Naive B cell (primary cell): ENCODE data around the gene RNU1-4. TPM values are rescaled to one million over a fixed set of nuclear protein-coding genes. Genes with fewer than 3 reads are reported as not detected.
A peak's percentile ranks its signal among the peaks of the same experiment; 100 is the strongest.
"Not testable (repeated sequence)": the region's sequence is repeated elsewhere in the genome, so short reads cannot be mapped to it uniquely, and the experiment has no call there.

Source experiments
- ATAC-seq, 2 donors: fragments of 150-1000 bp; cut with Tn5 transposase; 2 replicates each; pipeline ENCODE4 v1.10.0; 2021; ENCODE audit warnings: low read depth in 2 of 2, mild to moderate bottlenecking in 2 of 2, moderate library complexity in 2 of 2
- DNase-seq: peaks from one replicate; pipeline ENCODE4 v3.0.0; 2022
- H3K27ac Mint-ChIP-seq, 6 donors: one replicate each; pipeline ENCODE4 v1.8.0; 2020 to 2022; ENCODE audit warnings: mild to moderate bottlenecking in 6 of 6, mixed read lengths in 6 of 6, moderate library complexity in 5 of 6, inconsistent platforms in 2 of 6
- H3K27me3 Mint-ChIP-seq, 3 donors: one replicate each; pipeline ENCODE4 v1.8.0; 2021 to 2022; ENCODE audit warnings: mixed read lengths in 3 of 3, mild to moderate bottlenecking in 1 of 3
- H3K36me3 Mint-ChIP-seq, 2 donors: one replicate each; pipeline ENCODE4 v1.8.0; 2020 to 2022; ENCODE audit warnings: mixed read lengths in 2 of 2, inconsistent platforms in 1 of 2, mild to moderate bottlenecking in 1 of 2
- H3K4me1 Mint-ChIP-seq, 3 donors: one replicate each; pipeline ENCODE4 v1.8.0; 2020 to 2022; ENCODE audit warnings: mixed read lengths in 3 of 3, inconsistent platforms in 1 of 3, mild to moderate bottlenecking in 1 of 3, moderate library complexity in 1 of 3
- H3K4me3 Mint-ChIP-seq, 8 donors: one replicate each; pipeline ENCODE4 v1.8.0; 2020 to 2022; ENCODE audit warnings: mild to moderate bottlenecking in 8 of 8, mixed read lengths in 8 of 8, moderate library complexity in 8 of 8, inconsistent platforms in 2 of 8
- H3K9me3 Mint-ChIP-seq, 7 donors: one replicate each; pipeline ENCODE4 v1.8.0; 2020 to 2022; ENCODE audit warnings: mixed read lengths in 7 of 7, mild to moderate bottlenecking in 5 of 7, inconsistent platforms in 2 of 7, moderate library complexity in 1 of 7
- polyA plus RNA-seq, 6 donors: library from polyadenylated mRNA; unstranded; fragments of 300-500 nt; fragmentation: Illumina TruSeq; gene quantifications; one replicate each; pipeline ENCODE4 v1.2.3, GENCODE V29; 2021; ENCODE audit warnings: low read depth in 6 of 6

RNU1-4 gene
- 10 to 100 TPM in 4 of 6 donors, not detected in 2; 27.4 to 56.9 (median 45.9) TPM for polyA plus RNA-seq

- not testable (repeated sequence) for H3K27ac Mint-ChIP-seq, H3K27me3 Mint-ChIP-seq, H3K36me3 Mint-ChIP-seq, H3K9me3 Mint-ChIP-seq, DNase-seq, H3K4me3 Mint-ChIP-seq, H3K4me1 Mint-ChIP-seq
- peak; percentile 95 to 98 for ATAC-seq
These were observed at the start of gene RNU1-4 for GRCh38 chr1:16740047-16740964. Gene RNU1-4, plus strand, starts transcription at chr1:16740516.

GRCh38 chr1:16690971-16691682 is 49.2 kb upstream of the RNU1-4 start:
- not testable (repeated sequence) for H3K4me1 Mint-ChIP-seq, H3K27me3 Mint-ChIP-seq, H3K27ac Mint-ChIP-seq, ATAC-seq, DNase-seq, H3K9me3 Mint-ChIP-seq, H3K4me3 Mint-ChIP-seq, H3K36me3 Mint-ChIP-seq

- H3K27ac Mint-ChIP-seq, H3K36me3 Mint-ChIP-seq, H3K4me3 Mint-ChIP-seq, H3K9me3 Mint-ChIP-seq, DNase-seq, H3K27me3 Mint-ChIP-seq, H3K4me1 Mint-ChIP-seq, ATAC-seq: not testable (repeated sequence)
These were observed 48.0 kb upstream of the RNU1-4 start for GRCh38 chr1:16692283-16692682.

GRCh38 chr1:16692717-16693448 is 47.4 kb upstream of the RNU1-4 start:
- not testable (repeated sequence) for H3K36me3 Mint-ChIP-seq, H3K27ac Mint-ChIP-seq, H3K4me1 Mint-ChIP-seq, H3K4me3 Mint-ChIP-seq, H3K9me3 Mint-ChIP-seq, H3K27me3 Mint-ChIP-seq
- peak; percentile 41 for DNase-seq
- ATAC-seq: peak; percentile 79 to 81

- not testable (repeated sequence) for DNase-seq, H3K4me1 Mint-ChIP-seq, H3K27me3 Mint-ChIP-seq, H3K9me3 Mint-ChIP-seq, H3K36me3 Mint-ChIP-seq, H3K27ac Mint-ChIP-seq, H3K4me3 Mint-ChIP-seq
- peak in 1 of 2 donors; percentile 13 for ATAC-seq
These were observed 46.6 kb upstream of the RNU1-4 start for GRCh38 chr1:16693449-16694307.

- not testable (repeated sequence) for DNase-seq, ATAC-seq, H3K9me3 Mint-ChIP-seq, H3K27me3 Mint-ChIP-seq, H3K4me1 Mint-ChIP-seq, H3K27ac Mint-ChIP-seq, H3K36me3 Mint-ChIP-seq
- peak overlapping the region in 1 of 8 donors; percentile 32 for H3K4me3 Mint-ChIP-seq
These were observed 46.0 kb upstream of the RNU1-4 start for GRCh38 chr1:16694308-16694702.

- DNase-seq (peak; percentile 42), ATAC-seq (peak in 1 of 2 donors; percentile 27)
- peak overlapping the region in 3 of 8 donors; percentile 59 to 70 (median 69) for H3K4me3 Mint-ChIP-seq
- not testable (repeated sequence) for H3K9me3 Mint-ChIP-seq, H3K36me3 Mint-ChIP-seq, H3K4me1 Mint-ChIP-seq, H3K27ac Mint-ChIP-seq, H3K27me3 Mint-ChIP-seq
These were observed 43.7 kb upstream of the RNU1-4 start for GRCh38 chr1:16696507-16697150.

GRCh38 chr1:16697152-16697551 is 43.2 kb upstream of the RNU1-4 start:
- not testable (repeated sequence) for H3K27me3 Mint-ChIP-seq, H3K4me1 Mint-ChIP-seq, ATAC-seq, H3K27ac Mint-ChIP-seq, H3K36me3 Mint-ChIP-seq, DNase-seq, H3K9me3 Mint-ChIP-seq
- H3K4me3 Mint-ChIP-seq: peak overlapping the region in 1 of 8 donors; percentile 29

GRCh38 chr1:16699440-16699839 is 40.9 kb upstream of the RNU1-4 start:
- not testable (repeated sequence) for H3K27ac Mint-ChIP-seq, H3K27me3 Mint-ChIP-seq, ATAC-seq

GRCh38 chr1:16700138-16700895 is 40.0 kb upstream of the RNU1-4 start:
- peak; percentile 78 to 85 for ATAC-seq
- not testable (repeated sequence) for H3K27me3 Mint-ChIP-seq, H3K9me3 Mint-ChIP-seq, H3K4me1 Mint-ChIP-seq, H3K36me3 Mint-ChIP-seq, DNase-seq, H3K4me3 Mint-ChIP-seq, H3K27ac Mint-ChIP-seq

More at GRCh38 chr1:16699440-16699839, 40.9 kb upstream of the RNU1-4 start:
- not testable (repeated sequence) for DNase-seq, H3K36me3 Mint-ChIP-seq, H3K4me1 Mint-ChIP-seq, H3K4me3 Mint-ChIP-seq, H3K9me3 Mint-ChIP-seq

GRCh38 chr1:16701189-16701588 is 39.1 kb upstream of the RNU1-4 start:
- H3K4me3 Mint-ChIP-seq, H3K36me3 Mint-ChIP-seq, H3K27ac Mint-ChIP-seq, H3K4me1 Mint-ChIP-seq, DNase-seq, H3K9me3 Mint-ChIP-seq, H3K27me3 Mint-ChIP-seq: not testable (repeated sequence)
- ATAC-seq: peak in 1 of 2 donors; percentile 15

GRCh38 chr1:16702280-16702679 is 38.0 kb upstream of the RNU1-4 start:
- not testable (repeated sequence) for H3K36me3 Mint-ChIP-seq, H3K27ac Mint-ChIP-seq, H3K9me3 Mint-ChIP-seq, H3K4me1 Mint-ChIP-seq, DNase-seq, H3K27me3 Mint-ChIP-seq, ATAC-seq
- peak overlapping the region in 1 of 8 donors; percentile 59 for H3K4me3 Mint-ChIP-seq
